ENCODE data around the gene CABP2.

DNA sequence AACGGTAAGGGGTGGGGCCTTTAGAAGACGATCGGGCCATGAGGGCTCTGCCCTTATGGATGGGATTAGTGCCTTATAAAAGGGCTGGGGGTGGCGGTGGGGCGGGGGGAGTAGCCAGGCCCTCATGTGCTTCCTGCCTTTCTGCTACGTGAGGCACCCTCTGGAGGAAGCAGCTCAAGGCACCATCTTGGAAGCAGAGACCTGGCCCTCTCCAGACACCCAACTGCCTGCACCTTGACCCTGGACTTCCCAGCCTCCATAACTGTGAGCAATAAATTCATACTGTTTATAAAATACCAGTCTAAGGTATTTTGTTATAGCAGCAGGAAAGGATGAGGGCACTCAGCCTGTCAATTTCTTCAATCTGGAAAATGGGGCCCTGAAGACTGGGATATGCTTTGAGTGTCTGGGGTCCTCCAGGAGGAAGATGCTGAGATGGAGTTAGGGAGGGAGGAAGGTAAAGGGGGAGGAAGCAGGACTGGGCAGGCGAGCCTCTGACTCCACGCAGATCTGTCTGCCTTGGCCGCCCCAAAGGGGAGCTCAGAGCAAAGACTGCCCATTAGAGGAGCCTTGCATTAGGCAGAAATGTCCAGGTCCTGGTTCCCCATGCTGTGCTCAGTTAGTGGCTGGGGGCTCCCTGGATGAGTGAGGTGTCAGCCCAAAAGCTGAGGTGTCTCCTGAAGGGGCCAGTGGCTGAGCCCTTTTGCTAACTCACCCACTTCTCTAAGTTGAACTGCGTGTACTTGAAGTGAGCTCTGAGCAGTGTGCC, 5.3 kb downstream of the CABP2 start:
- TF ChIP-seq, protein P1, sequence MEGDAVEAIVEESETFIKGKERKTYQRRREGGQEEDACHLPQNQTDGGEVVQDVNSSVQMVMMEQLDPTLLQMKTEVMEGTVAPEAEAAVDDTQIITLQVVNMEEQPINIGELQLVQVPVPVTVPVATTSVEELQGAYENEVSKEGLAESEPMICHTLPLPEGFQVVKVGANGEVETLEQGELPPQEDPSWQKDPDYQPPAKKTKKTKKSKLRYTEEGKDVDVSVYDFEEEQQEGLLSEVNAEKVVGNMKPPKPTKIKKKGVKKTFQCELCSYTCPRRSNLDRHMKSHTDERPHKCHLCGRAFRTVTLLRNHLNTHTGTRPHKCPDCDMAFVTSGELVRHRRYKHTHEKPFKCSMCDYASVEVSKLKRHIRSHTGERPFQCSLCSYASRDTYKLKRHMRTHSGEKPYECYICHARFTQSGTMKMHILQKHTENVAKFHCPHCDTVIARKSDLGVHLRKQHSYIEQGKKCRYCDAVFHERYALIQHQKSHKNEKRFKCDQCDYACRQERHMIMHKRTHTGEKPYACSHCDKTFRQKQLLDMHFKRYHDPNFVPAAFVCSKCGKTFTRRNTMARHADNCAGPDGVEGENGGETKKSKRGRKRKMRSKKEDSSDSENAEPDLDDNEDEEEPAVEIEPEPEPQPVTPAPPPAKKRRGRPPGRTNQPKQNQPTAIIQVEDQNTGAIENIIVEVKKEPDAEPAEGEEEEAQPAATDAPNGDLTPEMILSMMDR (IDR thresholded peaks at IDR 0.05 in 4 of 5, conservative IDR thresholded peaks at IDR 0.05 in 1 of 5), result no peak
- TF ChIP-seq POLR2A (IDR thresholded peaks at IDR 0.05), result no peak
